H1 (cell line): ENCODE measurements around the gene HDAC2. TPM values are rescaled to one million over a fixed set of nuclear protein-coding genes. Genes with fewer than 3 reads are reported as not detected.

ENCODE experiments used
- CTCF ChIA-PET: fragments of 300-600 bp; sonication (Branson Sonifier 250); formaldehyde crosslinking; loops from one replicate; lab custom pipeline; 2021; ENCODE audit not compliant: partially characterized antibody; lab: Charles Lee
- POLR2A ChIA-PET: fragments of 300-600 bp; sonication (Branson Sonifier 250); formaldehyde crosslinking; loops from one replicate; lab custom pipeline; 2021; ENCODE audit warnings: inconsistent platforms; ENCODE audit not compliant: partially characterized antibody; lab: Charles Lee
- DNase-seq, 2 experiments: peaks; one replicate each; pipeline versions ENCODE4 v3.0.0 to v3.0.0-alpha.2; 2010 to 2022; ENCODE audit warnings: low spot score in 2 of 2, low read depth in 1 of 2, mixed read lengths in 1 of 2
- FAIRE-seq: peaks from 2 replicates; lab custom pipeline; 2011; peaks lifted over from hg19 to GRCh38; lab: Jason Lieb, UNC
- H2AFZ ChIP-seq: 2 replicates; pipeline ENCODE4 v1.8.1; 2012; ENCODE audit warnings: low read length, inconsistent platforms
- H2AK5ac ChIP-seq: 2 replicates; pipeline ENCODE4 v1.6.1; 2013; ENCODE audit warnings: low read depth, low read length
- H2BK120ac ChIP-seq: replicated peaks from 2 replicates; pipeline ENCODE3; 2013; ENCODE audit warnings: low read depth, low read length, inconsistent platforms
- H2BK12ac ChIP-seq: 2 replicates; pipeline ENCODE4 v1.6.1; 2013; ENCODE audit warnings: low read depth, low read length
- H2BK15ac ChIP-seq: 2 replicates; pipeline ENCODE4 v1.6.1; 2013; ENCODE audit warnings: low read length
- H2BK20ac ChIP-seq: 2 replicates; pipeline ENCODE4 v1.6.1; 2013; ENCODE audit warnings: low read length
- H2BK5ac ChIP-seq: 2 replicates; pipeline ENCODE4 v1.6.1; 2013; ENCODE audit warnings: low read depth, low read length
- H3K14ac ChIP-seq: 2 replicates; pipeline ENCODE4 v1.6.1; 2013; ENCODE audit warnings: inconsistent platforms; ENCODE audit not compliant: insufficient read length
- H3K18ac ChIP-seq: 2 replicates; pipeline ENCODE4 v1.6.1; 2013; ENCODE audit warnings: low read length; ENCODE audit errors: extremely low read depth
- H3K23ac ChIP-seq: 2 replicates; pipeline ENCODE4 v1.6.1; 2013; ENCODE audit warnings: inconsistent platforms; ENCODE audit not compliant: insufficient read length
- H3K23me2 ChIP-seq: 2 replicates; pipeline ENCODE4 v1.6.1; 2013; ENCODE audit warnings: low read depth, low read length
- H3K27ac ChIP-seq: 2 replicates; pipeline ENCODE4 v1.6.1; 2011; ENCODE audit warnings: low read depth, low read length, inconsistent platforms
- H3K27me3 ChIP-seq, 4 experiments: replicated peaks in 1 of 4; 1 replicate in 1 of 4; 2 replicates in 3 of 4; pipeline versions ENCODE4 v1.6.1 to v1.8.1; 2011 to 2013; ENCODE audit warnings: low read length in 3 of 4, mild to moderate bottlenecking in 3 of 4, inconsistent platforms in 2 of 4, mixed read lengths in 2 of 4, moderate library complexity in 1 of 4; ENCODE audit not compliant: control insufficient read depth in 3 of 4, insufficient read depth in 3 of 4; ENCODE audit errors: extremely low read depth in 1 of 4
- H3K36me3 ChIP-seq, 4 experiments: 2 replicates each; pipeline versions ENCODE4 v1.6.1 to v1.8.1; 2011 to 2013; ENCODE audit warnings: mild to moderate bottlenecking in 4 of 4, low read length in 3 of 4, moderate library complexity in 2 of 4, control low read depth in 1 of 4, inconsistent platforms in 1 of 4; ENCODE audit not compliant: insufficient read depth in 4 of 4, control insufficient read depth in 2 of 4
- H3K4ac ChIP-seq: replicated peaks from 2 replicates; pipeline ENCODE3; 2013; ENCODE audit warnings: low read length, low read depth, mixed read lengths, inconsistent platforms; ENCODE audit not compliant: insufficient read length
- H3K4me1 ChIP-seq, 4 experiments: replicated peaks in 1 of 4; 1 replicate in 1 of 4; 2 replicates in 3 of 4; pipeline versions ENCODE4 v1.6.1 to v1.8.1; 2011 to 2013; ENCODE audit warnings: low read length in 3 of 4, inconsistent platforms in 2 of 4, mixed read lengths in 1 of 4; ENCODE audit not compliant: insufficient read depth in 4 of 4, control insufficient read depth in 3 of 4
- H3K4me2 ChIP-seq, 2 experiments: 2 replicates each; pipeline versions ENCODE4 v1.6.1 to v1.8.1; 2011 to 2013; ENCODE audit warnings: low read depth in 2 of 2, low read length in 2 of 2, control low read depth in 1 of 2, inconsistent platforms in 1 of 2, mild to moderate bottlenecking in 1 of 2; ENCODE audit not compliant: insufficient read depth in 1 of 2
- H3K4me3 ChIP-seq, 4 experiments: fragments of 200-600, 300-600 bp in 1 of 4; sonication (generic), shearing (Covaris generic), sonication (Bioruptor Twin) in 1 of 4; 2 replicates each; pipeline versions ENCODE4 v1.5.1 to v1.8.1; 2011 to 2016; ENCODE audit warnings: low read length in 4 of 4, low read depth in 3 of 4, control low read depth in 2 of 4, inconsistent platforms in 2 of 4, mild to moderate bottlenecking in 2 of 4, mixed read lengths in 1 of 4, moderate library complexity in 1 of 4; ENCODE audit not compliant: insufficient read depth in 2 of 4; ENCODE audit errors: extremely low read depth in 1 of 4
- H3K56ac ChIP-seq: replicated peaks from 2 replicates; pipeline ENCODE3; 2013; ENCODE audit warnings: low read depth, mild to moderate bottlenecking, mixed read lengths, low read length, inconsistent platforms; ENCODE audit not compliant: insufficient read length
- H3K79me1 ChIP-seq: 2 replicates; pipeline ENCODE4 v1.6.1; 2013; ENCODE audit warnings: low read depth, low read length, control low read depth
- H3K79me2 ChIP-seq, 2 experiments: 2 replicates each; pipeline versions ENCODE4 v1.6.1 to v1.8.1; 2012 to 2013; ENCODE audit warnings: low read length in 2 of 2, mild to moderate bottlenecking in 2 of 2, inconsistent platforms in 1 of 2; ENCODE audit not compliant: insufficient read depth in 2 of 2, control insufficient read depth in 1 of 2
- H3K9ac ChIP-seq, 4 experiments: replicated peaks in 1 of 4; 1 replicate in 1 of 4; 2 replicates in 3 of 4; pipeline versions ENCODE4 v1.6.1 to v1.8.1; 2011 to 2013; ENCODE audit warnings: low read depth in 3 of 4, low read length in 3 of 4, control low read depth in 2 of 4, mild to moderate bottlenecking in 2 of 4, moderate library complexity in 2 of 4, inconsistent platforms in 1 of 4; ENCODE audit errors: extremely low read depth in 1 of 4
- H3K9me3 ChIP-seq, 2 experiments: 2 replicates each; pipeline versions ENCODE4 v1.6.1 to v1.8.1; 2012 to 2013; ENCODE audit warnings: mild to moderate bottlenecking in 2 of 2, moderate library complexity in 2 of 2, control low read depth in 1 of 2, inconsistent platforms in 1 of 2, low read depth in 1 of 2, low read length in 1 of 2, mixed read lengths in 1 of 2; ENCODE audit not compliant: insufficient read depth in 2 of 2
- H4K20me1 ChIP-seq, 2 experiments: replicated peaks in 1 of 2; 2 replicates each; pipeline versions ENCODE3 to v1.8.1; 2011 to 2013; ENCODE audit warnings: inconsistent platforms in 2 of 2, low read length in 2 of 2, mild to moderate bottlenecking in 1 of 2; ENCODE audit not compliant: insufficient read depth in 2 of 2, control insufficient read depth in 1 of 2
- H4K5ac ChIP-seq: 2 replicates; pipeline ENCODE4 v1.6.1; 2013; ENCODE audit warnings: low read length, low read depth, mixed read lengths, inconsistent platforms; ENCODE audit not compliant: insufficient read length
- H4K8ac ChIP-seq: 2 replicates; pipeline ENCODE4 v1.8.0; 2013; ENCODE audit warnings: mild to moderate bottlenecking, moderate library complexity, low read length, inconsistent platforms; ENCODE audit not compliant: insufficient read depth; ENCODE audit errors: extremely low read depth
- H4K91ac ChIP-seq: replicated peaks from 2 replicates; pipeline ENCODE3; 2013; ENCODE audit warnings: low read length, mixed read lengths, inconsistent platforms; ENCODE audit not compliant: insufficient read length
- BCL11A ChIP-seq, 2 experiments: IDR thresholded peaks; one replicate each; pipeline ENCODE4 v1.6.1; 2011; ENCODE audit warnings: low read depth in 2 of 2, low read length in 2 of 2, mild to moderate bottlenecking in 2 of 2
- BRCA1 ChIP-seq: IDR thresholded peaks from 2 replicates; pipeline ENCODE4 v1.6.1; 2012; ENCODE audit warnings: low read depth, low read length, improper control_type of control experiment
- CBX5 ChIP-seq: fragments of 300-800, 300-1000 bp; sonication (generic); IDR thresholded peaks from 2 replicates; pipeline ENCODE4 v1.7.1; 2016; ENCODE audit warnings: antibody characterized with exemption, low read length, low read depth
- CBX8 ChIP-seq: fragments of 300-800, 300-1000 bp; sonication (generic); IDR thresholded peaks from 2 replicates; pipeline ENCODE4 v1.7.1; 2016; ENCODE audit warnings: low read depth, low read length, borderline replicate concordance
- EGR1 ChIP-seq: IDR thresholded peaks from 2 replicates; pipeline ENCODE4 v1.6.1; 2011; ENCODE audit warnings: low read depth, low read length, borderline replicate concordance
- EP300 ChIP-seq, 2 experiments: IDR thresholded peaks; 1 replicate in 1 of 2; 2 replicates in 1 of 2; pipeline ENCODE4 v1.6.1; 2011 to 2012; ENCODE audit warnings: low read depth in 2 of 2, low read length in 2 of 2, mild to moderate bottlenecking in 2 of 2, borderline replicate concordance in 1 of 2, inconsistent platforms in 1 of 2, moderate library complexity in 1 of 2
- EZH2 ChIP-seq: fragments of 200-600 bp; sonication (generic); IDR thresholded peaks from 2 replicates; pipeline ENCODE4 v1.7.1; 2012; ENCODE audit warnings: low read depth, mild to moderate bottlenecking, moderate library complexity, low read length, inconsistent platforms; ENCODE audit not compliant: severe bottlenecking
- KDM4A ChIP-seq: IDR thresholded peaks from one replicate; pipeline ENCODE4 v1.7.1; 2012; ENCODE audit warnings: low read depth, mild to moderate bottlenecking, moderate library complexity, low read length, inconsistent platforms; ENCODE audit not compliant: severe bottlenecking
- NANOG ChIP-seq: IDR thresholded peaks from 2 replicates; pipeline ENCODE4 v1.6.1; 2011; ENCODE audit warnings: low read length, low read depth, mild to moderate bottlenecking, inconsistent platforms; ENCODE audit not compliant: insufficient read depth, poor library complexity, severe bottlenecking
- TAF7 ChIP-seq: optimal IDR thresholded peaks from 2 replicates; pipeline ENCODE3; 2011; ENCODE audit warnings: low read depth, mild to moderate bottlenecking, inconsistent platforms, low read length, moderate library complexity, borderline replicate concordance
- TCF12 ChIP-seq: IDR thresholded peaks from 2 replicates; pipeline ENCODE4 v1.6.1; 2011; ENCODE audit warnings: low read depth, mild to moderate bottlenecking, low read length
- YY1 ChIP-seq: IDR thresholded peaks from 2 replicates; pipeline ENCODE4 v1.6.1; 2011; ENCODE audit warnings: low read depth, mild to moderate bottlenecking, low read length
- ZNF274 ChIP-seq: IDR thresholded peaks from 2 replicates; pipeline ENCODE4 v1.7.0; 2012; ENCODE audit warnings: low read length, borderline replicate concordance; ENCODE audit errors: extremely low read depth
- polyA plus RNA-seq, 7 experiments: library from polyadenylated mRNA; depleted of rRNA in 3 of 7; stranded (reverse) in 5 of 7; unstranded in 2 of 7; fragments of >200 nt in 5 of 7; fragments of 200-250 nt in 2 of 7; gene quantifications; 1 replicate in 5 of 7; 2 replicates in 1 of 7; 4 replicates in 1 of 7; pipeline versions ENCODE4 v1.2.1 to v1.2.3, GENCODE V29; 2011 to 2013; ENCODE audit warnings: missing spikeins in 2 of 7, mixed read lengths in 2 of 7
- total RNA-seq: library from RNA; stranded (reverse); fragmentation: NEBNext Ultra II Directional; extraction: Animal tissue kit (Norgen Biotek cat#: 25700); gene quantifications from 2 replicates; pipeline ENCODE4 v1.2.1, GENCODE V29; 2021

The HDAC2 gene
- total and polyA plus RNA-seq, 2 of the 8 experiments (the other 6 are each of a cell fraction or from before 2014, with no cell fraction given), result 323 to 374 TPM

DNA sequence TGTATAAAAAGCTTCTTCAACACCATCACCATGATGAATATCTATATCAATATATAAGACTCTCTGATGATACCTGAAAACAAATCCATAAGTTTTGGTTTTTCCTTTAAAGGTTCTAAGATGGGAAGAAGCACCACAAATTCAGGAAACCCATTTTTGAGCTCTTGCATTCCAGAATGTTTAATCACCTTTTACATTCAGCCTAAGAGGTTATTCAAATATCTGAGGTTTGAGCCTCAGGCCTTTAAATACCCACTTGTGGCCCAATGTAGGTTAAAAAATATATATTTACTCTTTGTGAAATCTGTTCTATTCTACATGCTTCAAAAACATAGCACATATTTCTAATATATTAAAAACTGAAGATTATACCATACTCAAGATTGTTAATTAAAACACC is 17.6 kb downstream of the HDAC2 start:
- Histone ChIP-seq H3K14ac (no peak overlapping the region), H2AK5ac (no peak overlapping the region), H3K36me3 (peaks cover 7 to 89% (median 49%) of the 10 kb centered on the region in 4 experiments; a peak in 6 of 8 replicates), H2BK15ac (no peak overlapping the region), H2BK5ac (no peak overlapping the region), H3K23ac (no peak overlapping the region), H3K56ac (no peak overlapping the region), H4K91ac (no peak overlapping the region), H3K79me1 (0 out of 2 replicates have a peak, but pooled peaks cover 3% of the 10 kb centered on the region), H3K9ac (no peak overlapping the region), H3K4ac (no peak overlapping the region), H3K4me3 (no peak overlapping the region), H2BK120ac (no peak overlapping the region), H3K4me1 (no peaks in the 10 kb centered on the region), H4K8ac (no peak overlapping the region), H2BK20ac (no peak overlapping the region), H3K18ac (no peak overlapping the region), H3K9me3 (no peaks in the 10 kb centered on the region), H4K5ac (no peak overlapping the region), H2AFZ (no peak overlapping the region), H2BK12ac (no peak overlapping the region), H3K27me3 (no peaks in the 10 kb centered on the region), H3K23me2 (no peaks in the 10 kb centered on the region), H3K4me2 (no peak overlapping the region), H3K79me2 (peaks cover 0 to 64% of the 10 kb centered on the region in 2 experiments; a peak in 2 of 4 replicates), H3K27ac (no peak overlapping the region), H4K20me1 (peaks cover 0 to 2% of the 10 kb centered on the region in 2 experiments)
- DNase-seq (no peak), FAIRE-seq (no peak)
- CTCF ChIA-PET, result interaction anchor here (0.7 kb wide), 1 partner anchor 427 kb away, joined by 3 read pairs; no protein-coding TSS in a partner anchor
- POLR2A ChIA-PET, result interaction anchor here (6.1 kb wide), 1 partner anchor 16 kb away, joined by 26 read pairs; the partner anchor contains the start of gene HDAC2
- no peak for TF ChIP-seq CBX5
- no peak for TF ChIP-seq ZNF274
- TF ChIP-seq YY1, result no peak
- TF ChIP-seq KDM4A, result no peak
- TF ChIP-seq BRCA1, result no peak
- TF ChIP-seq TAF7, result no peak
- TF ChIP-seq BCL11A (IDR thresholded peaks at IDR 0.05; ENCODE audit: low read depth in 2 of 2, low read length in 2 of 2), result no peak
- no peak for TF ChIP-seq CBX8
- no peak for TF ChIP-seq EP300 (IDR thresholded peaks at IDR 0.05; ENCODE audit: borderline replicate concordance in 1 of 2, low read depth in 2 of 2, low read length in 2 of 2)
- no peak for TF ChIP-seq NANOG
- TF ChIP-seq EZH2, result no peak
- no peak for TF ChIP-seq EGR1
- no peak for TF ChIP-seq TCF12
